Testis (tissue), 3 donors: ENCODE results near the gene GTPBP6. TPM values are rescaled to one million over a fixed set of nuclear protein-coding genes. Genes with fewer than 3 reads are reported as not detected.
"Not testable (repeated sequence)": the region's sequence is repeated elsewhere in the genome, so short reads cannot be mapped to it uniquely, and the experiment has no call there.

ENCODE experiments used
- DNase-seq: peaks from one replicate; pipeline ENCODE4 v3.0.0-alpha.2; 2019
- H3K27ac ChIP-seq, 2 donors: fragments of 200-600 bp; sonication (generic); one replicate each; pipeline ENCODE4 v1.5.1; 2019
- H3K27me3 ChIP-seq: fragments of 200-600 bp; sonication (generic); one replicate; pipeline ENCODE4 v1.5.1; 2019
- H3K36me3 ChIP-seq: fragments of 200-600 bp; sonication (generic); one replicate; pipeline ENCODE4 v1.5.1; 2017; ENCODE audit warnings: low read depth; ENCODE audit errors: missing control alignments
- H3K4me1 ChIP-seq: fragments of 200-600 bp; sonication (generic); one replicate; pipeline ENCODE4 v1.5.1; 2019
- H3K4me3 ChIP-seq, 2 donors: fragments of 200-600 bp; sonication (generic); one replicate each; pipeline ENCODE4 v1.5.1; 2017 to 2019
- H3K9me3 ChIP-seq: fragments of 200-600 bp; sonication (generic); one replicate; pipeline ENCODE4 v1.5.1; 2017
- CTCF ChIP-seq, 3 experiments: fragments of 450-650 bp in 2 of 3; fragments of 200-600 bp in 1 of 3; sonication (generic) in 1 of 3; IDR thresholded peaks; one replicate each; pipeline ENCODE4 v1.5.1; 2016 to 2019; ENCODE audit warnings: antibody characterized with exemption in 3 of 3, mild to moderate bottlenecking in 2 of 3, moderate library complexity in 1 of 3
- POLR2A ChIP-seq: fragments of 450-650 bp; IDR thresholded peaks from one replicate; pipeline ENCODE4 v1.6.1; 2017; ENCODE audit warnings: antibody characterized with exemption, mild to moderate bottlenecking, moderate library complexity
- WGBS, 2 donors: methylation state at CpG; one replicate each; pipeline ENCODE4 v1.1.5; 2018; 5-methylcytosine and 5-hydroxymethylcytosine counted together
- intact Hi-C: fragments of 100-400 bp; cut with DNase I; formaldehyde crosslinking; loops from one replicate; pipeline ENCODE4 v1.15.1; 2023; ENCODE audit warnings: low total_unique reads
- polyA plus RNA-seq: library from polyadenylated mRNA; stranded (reverse); fragments of 350-450 nt; fragmentation: Illumina TruSeq; extraction: RNeasy Lipid Tissue Mini Kit (QIAGEN cat#74804); gene quantifications from one replicate; pipeline ENCODE4 v1.2.3, GENCODE V29; 2014; ENCODE audit warnings: low read depth, low replicate concordance; ENCODE audit not compliant: insufficient read depth
- total RNA-seq, 2 donors: library from RNA; depleted of rRNA; stranded (reverse); fragments of >200 nt; gene quantifications; one replicate each; pipeline ENCODE4 v1.2.3, GENCODE V29; 2016

Gene GTPBP6
- total and polyA plus RNA-seq, 3 donors from 2014 or later, result 38.0 to 74.3 (median 43.8) TPM

GRCh38 chrX:258291-259040, 60.1 kb downstream of the GTPBP6 start:
- WGBS, 2 donors, result 60 to 85% methylated on average over 1 to 8 of the region's 8 CpGs
- Histone ChIP-seq H3K36me3 (no peaks in the 10 kb centered on the region), H3K27me3 (no peaks in the 10 kb centered on the region), H3K9me3 (no peaks in the 10 kb centered on the region), H3K27ac (no peak overlapping the region), H3K4me1 (no peaks in the 10 kb centered on the region), H3K4me3 (no peak overlapping the region)
- TF ChIP-seq CTCF (IDR thresholded peaks at IDR 0.05), result no peak
- no peak for TF ChIP-seq POLR2A
- no peak for DNase-seq
- intact Hi-C loops, result no loop called here

- H3K4me3 ChIP-seq, result no peak overlapping the region
- intact Hi-C loops, result no loop called here
- no peaks in the 10 kb centered on the region for H3K4me1 ChIP-seq
- TF ChIP-seq POLR2A, result no peak
- no peak for TF ChIP-seq CTCF (IDR thresholded peaks at IDR 0.05)
- H3K27ac ChIP-seq, result no peak overlapping the region
- no peaks in the 10 kb centered on the region for H3K36me3 ChIP-seq
- H3K9me3 ChIP-seq, result no peaks in the 10 kb centered on the region
- 81 to 83% methylated on average over 19 to 21 of the region's 21 CpGs for WGBS, 2 donors
- no peaks in the 10 kb centered on the region for H3K27me3 ChIP-seq
- DNase-seq, result no peak
These were observed 60.8 kb downstream of the GTPBP6 start for GRCh38 chrX:257681-258289.

- 91% methylated on average over 14 of the region's 14 CpGs for WGBS, 2 donors
- H3K4me3 ChIP-seq, H3K9me3 ChIP-seq, intact Hi-C loops, H3K27ac ChIP-seq, H3K36me3 ChIP-seq, H3K4me1 ChIP-seq, DNase-seq, H3K27me3 ChIP-seq: not testable (repeated sequence)
These were observed 61.5 kb downstream of the GTPBP6 start for GRCh38 chrX:257054-257453.

- WGBS, 2 donors, result 63 to 75% methylated on average over 20 to 27 of the region's 28 CpGs
- no peak for DNase-seq
- intact Hi-C loops, result no loop called here
- Histone ChIP-seq H3K4me1 (no peaks in the 10 kb centered on the region), H3K36me3 (no peaks in the 10 kb centered on the region), H3K27me3 (no peaks in the 10 kb centered on the region), H3K9me3 (no peaks in the 10 kb centered on the region), H3K4me3 (no peak overlapping the region), H3K27ac (no peak overlapping the region)
- no peak for TF ChIP-seq CTCF (IDR thresholded peaks at IDR 0.05)
- TF ChIP-seq POLR2A, result no peak
These were observed 62.7 kb downstream of the GTPBP6 start for GRCh38 chrX:255923-256331.

Other genes starting within 250 kb of the GTPBP6 start
- 10 to 100 TPM; 15.7 to 24.0 TPM for gene PLCXD1, start 37.4 kb downstream of the GTPBP6 start, total RNA-seq
- gene PLCXD1, start 37.4 kb downstream of the GTPBP6 start, polyA plus RNA-seq, result 14.6 TPM
- gene PPP2R3B, start 68.1 kb upstream of the GTPBP6 start, total RNA-seq, result 100 to 1,000 TPM in 1 of 2 donors, 10 to 100 TPM in 1; 89.6 to 108 TPM
- gene PPP2R3B, start 68.1 kb upstream of the GTPBP6 start, polyA plus RNA-seq, result 28.3 TPM